Glutamatergic neuron (in vitro differentiated cells): ENCODE results near the gene CEACAM20. TPM values are rescaled to one million over a fixed set of nuclear protein-coding genes. Genes with fewer than 3 reads are reported as not detected.

ENCODE experiments used
- DNase-seq: peaks from one replicate; pipeline ENCODE4 v3.0.0; 2022
- H3K27ac Mint-ChIP-seq: one replicate; pipeline ENCODE4 v1.8.0; 2020; ENCODE audit warnings: mild to moderate bottlenecking, mixed read lengths, inconsistent platforms; ENCODE audit not compliant: unreplicated experiment
- H3K27me3 Mint-ChIP-seq: one replicate; pipeline ENCODE4 v1.8.0; 2020; ENCODE audit warnings: mild to moderate bottlenecking, moderate library complexity, mixed read lengths, inconsistent platforms; ENCODE audit not compliant: unreplicated experiment
- H3K36me3 Mint-ChIP-seq: one replicate; pipeline ENCODE4 v1.8.0; 2020; ENCODE audit warnings: mild to moderate bottlenecking, mixed read lengths, inconsistent platforms; ENCODE audit not compliant: unreplicated experiment
- H3K4me1 Mint-ChIP-seq: one replicate; pipeline ENCODE4 v1.8.0; 2020; ENCODE audit warnings: mild to moderate bottlenecking, low read depth, mixed read lengths, inconsistent platforms; ENCODE audit not compliant: unreplicated experiment
- H3K4me3 Mint-ChIP-seq: one replicate; pipeline ENCODE4 v1.8.0; 2020; ENCODE audit warnings: mild to moderate bottlenecking, mixed read lengths, inconsistent platforms; ENCODE audit not compliant: unreplicated experiment
- H3K9me3 Mint-ChIP-seq: one replicate; pipeline ENCODE4 v1.8.0; 2020; ENCODE audit warnings: mild to moderate bottlenecking, moderate library complexity, mixed read lengths, inconsistent platforms; ENCODE audit not compliant: unreplicated experiment
- CTCF ChIP-seq: fragments of 200-600 bp; sonication (generic); IDR thresholded peaks from one replicate; pipeline ENCODE4 v1.5.0; 2021; ENCODE audit not compliant: partially characterized antibody, unreplicated experiment
- total RNA-seq: library from RNA; stranded (reverse); fragmentation: NEBNext Ultra II Directional; extraction: Animal tissue kit (Norgen Biotek cat#: 25700); gene quantifications from one replicate; pipeline ENCODE4 v1.2.1, GENCODE V29; 2021; ENCODE audit not compliant: unreplicated experiment

The CEACAM20 gene
- total RNA-seq, 1 donor from 2014 or later: not detected

GRCh38 chr19:44549507-44549906, 20.0 kb upstream of the CEACAM20 start:
- no peak overlapping the region for H3K4me3 Mint-ChIP-seq
- H3K4me1 Mint-ChIP-seq: no peaks in the 10 kb centered on the region
- DNase-seq: no peak
- H3K9me3 Mint-ChIP-seq: no peaks in the 10 kb centered on the region
- H3K27me3 Mint-ChIP-seq: peaks cover 6% of the 10 kb centered on the region
- no peaks in the 10 kb centered on the region for H3K36me3 Mint-ChIP-seq
- no peak for TF ChIP-seq CTCF
- H3K27ac Mint-ChIP-seq: no peak overlapping the region

- Mint-ChIP-seq H3K9me3 (no peaks in the 10 kb centered on the region), H3K4me1 (no peaks in the 10 kb centered on the region), H3K4me3 (no peak overlapping the region), H3K27me3 (peaks cover 6% of the 10 kb centered on the region), H3K27ac (no peak overlapping the region), H3K36me3 (no peaks in the 10 kb centered on the region)
- DNase-seq: no peak
- TF ChIP-seq CTCF: no peak
Observed at GRCh38 chr19:44548736-44549135, 19.3 kb upstream of the CEACAM20 start.

- H3K4me3 Mint-ChIP-seq: no peak overlapping the region
- H3K36me3 Mint-ChIP-seq: no peaks in the 10 kb centered on the region
- H3K27me3 Mint-ChIP-seq: peaks cover 3% of the 10 kb centered on the region
- no peak for DNase-seq
- H3K4me1 Mint-ChIP-seq: no peaks in the 10 kb centered on the region
- no peak for TF ChIP-seq CTCF
- H3K9me3 Mint-ChIP-seq: no peaks in the 10 kb centered on the region
- H3K27ac Mint-ChIP-seq: no peak overlapping the region
Observed at GRCh38 chr19:44544031-44544430, 14.6 kb upstream of the CEACAM20 start.

- Mint-ChIP-seq H3K27me3 (peaks cover 4% of the 10 kb centered on the region), H3K4me1 (no peaks in the 10 kb centered on the region), H3K36me3 (no peaks in the 10 kb centered on the region), H3K9me3 (no peaks in the 10 kb centered on the region), H3K27ac (no peak overlapping the region), H3K4me3 (no peak overlapping the region)
- DNase-seq: no peak
- no peak for TF ChIP-seq CTCF
Observed at GRCh38 chr19:44542671-44543070, 13.2 kb upstream of the CEACAM20 start.

GRCh38 chr19:44540736-44541135, 11.3 kb upstream of the CEACAM20 start:
- no peak overlapping the region for H3K4me3 Mint-ChIP-seq
- no peak for TF ChIP-seq CTCF
- peaks cover 4% of the 10 kb centered on the region for H3K27me3 Mint-ChIP-seq
- peaks cover 8% of the 10 kb centered on the region for H3K9me3 Mint-ChIP-seq
- no peaks in the 10 kb centered on the region for H3K4me1 Mint-ChIP-seq
- peaks cover 5% of the 10 kb centered on the region for H3K36me3 Mint-ChIP-seq
- H3K27ac Mint-ChIP-seq: no peak overlapping the region
- no peak for DNase-seq
